ENCODE results near the gene EXTL2. TPM values are rescaled to one million over a fixed set of nuclear protein-coding genes. Genes with fewer than 3 reads are reported as not detected.
A peak's percentile ranks its signal among the peaks of the same experiment; 100 is the strongest.
"Not testable (repeated sequence)": the region's sequence is repeated elsewhere in the genome, so short reads cannot be mapped to it uniquely, and the experiment has no call there.

EXTL2 gene
- total and polyA plus RNA-seq, 8 donors: 13.5 to 108 (median 89.9) TPM

- Histone ChIP-seq H3K27me3 (no peaks in the 10 kb centered on the region), H3K4me1 (peaks cover 8 to 38% of the 10 kb centered on the region in 2 donors), H3K36me3 (peaks cover 0 to 17% of the 10 kb centered on the region in 2 donors), H3K4me3 (peak within 1 kb of the TSS; percentile 69 to 79), H3K9me3 (no peaks in the 10 kb centered on the region), H3K27ac (peak within 1 kb of the TSS; percentile 93 to 96)
- intact Hi-C loops (cut with DNase I): no loop called here
- ATAC-seq: peak; percentile 96
- no peak for TF ChIP-seq CTCF (IDR thresholded peaks at IDR 0.05)
- peak; percentile 89 to 100 (median 96) for DNase-seq
Observed at GRCh38 chr1:100895540-100896480, 1.2 kb upstream of the EXTL2 start, which contains the start of gene SLC30A7. Gene SLC30A7, plus strand, starts transcription at chr1:100896090. Its CDS starts 173 bp downstream, at chr1:100896263.

- no peak for DNase-seq
- no peak overlapping the region for H3K27ac ChIP-seq
- peak overlapping the region in 1 of 2 donors; percentile 69 for H3K4me3 ChIP-seq
- H3K36me3 ChIP-seq: no peaks in the 10 kb centered on the region
- no peak for TF ChIP-seq CTCF (IDR thresholded peaks at IDR 0.05)
- no peaks in the 10 kb centered on the region for H3K27me3 ChIP-seq
- no peak for ATAC-seq
- H3K9me3 ChIP-seq: peaks cover 0 to 18% of the 10 kb centered on the region in 2 donors
- intact Hi-C loops (cut with DNase I): no loop called here
- H3K4me1 ChIP-seq: peaks cover 8 to 30% of the 10 kb centered on the region in 2 donors
Observed at GRCh38 chr1:100893718-100894117, 924 bp downstream of the EXTL2 start.

GRCh38 chr1:100892554-100892953 is 2.1 kb downstream of the EXTL2 start:
- TF ChIP-seq CTCF (IDR thresholded peaks at IDR 0.05): no peak
- Histone ChIP-seq H3K4me1 (peaks cover 8 to 18% of the 10 kb centered on the region in 2 donors), H3K27ac (no peak overlapping the region), H3K9me3 (peaks cover 0 to 18% of the 10 kb centered on the region in 2 donors), H3K27me3 (no peaks in the 10 kb centered on the region), H3K4me3 (no peak overlapping the region), H3K36me3 (no peaks in the 10 kb centered on the region)
- no peak for DNase-seq
- ATAC-seq: no peak
- intact Hi-C loops (cut with DNase I): no loop called here

GRCh38 chr1:100891380-100891779 is 3.3 kb downstream of the EXTL2 start:
- no peak for DNase-seq
- Histone ChIP-seq H3K4me1 (peaks cover 0 to 8% of the 10 kb centered on the region in 2 donors), H3K9me3 (peaks cover 0 to 18% of the 10 kb centered on the region in 2 donors), H3K27ac (no peak overlapping the region), H3K27me3 (no peaks in the 10 kb centered on the region), H3K4me3 (no peak overlapping the region), H3K36me3 (no peaks in the 10 kb centered on the region)
- no peak for TF ChIP-seq CTCF (IDR thresholded peaks at IDR 0.05)
- intact Hi-C loops (cut with DNase I): no loop called here
- ATAC-seq: no peak

GRCh38 chr1:100889869-100890482 is 4.7 kb downstream of the EXTL2 start:
- intact Hi-C loops (cut with DNase I); ATAC-seq; H3K27me3 ChIP-seq; DNase-seq; H3K4me1 ChIP-seq; H3K36me3 ChIP-seq; H3K4me3 ChIP-seq; H3K27ac ChIP-seq: not testable (repeated sequence)
- peaks cover 0 to 18% of the 10 kb centered on the region in 2 donors for H3K9me3 ChIP-seq

- H3K27me3 ChIP-seq; ATAC-seq; H3K4me3 ChIP-seq; H3K36me3 ChIP-seq; DNase-seq; intact Hi-C loops (cut with DNase I); H3K4me1 ChIP-seq; H3K27ac ChIP-seq: not testable (repeated sequence)
- H3K9me3 ChIP-seq: peaks cover 0 to 18% of the 10 kb centered on the region in 2 donors
Observed at GRCh38 chr1:100889007-100889406, 5.6 kb downstream of the EXTL2 start.
